ES-I3 (cell line): ENCODE measurements around the gene CLBA1.

Experiments
- H3K36me3 ChIP-seq: 2 replicates; pipeline ENCODE4 v1.6.1; 2013; ENCODE audit warnings: mild to moderate bottlenecking, low read length, control low read depth, moderate library complexity; ENCODE audit not compliant: insufficient read depth
- H3K4me1 ChIP-seq: 2 replicates; pipeline ENCODE4 v1.6.1; 2013; ENCODE audit warnings: mild to moderate bottlenecking, control low read depth, low read length; ENCODE audit not compliant: insufficient read depth
- H3K9ac ChIP-seq: 2 replicates; pipeline ENCODE4 v1.6.1; 2013; ENCODE audit warnings: low read depth, mild to moderate bottlenecking, low read length, moderate library complexity
- H3K9me3 ChIP-seq: 2 replicates; pipeline ENCODE4 v1.6.1; 2013; ENCODE audit warnings: mild to moderate bottlenecking, low read length, moderate library complexity; ENCODE audit not compliant: control insufficient read depth, insufficient read depth

CLBA1 gene

GRCh38 chr14:104970231-104971068 lies 15.1 kb upstream of the CLBA1 start:
- H3K36me3 ChIP-seq, result no peaks in the 10 kb centered on the region
- peaks cover 54% of the 10 kb centered on the region; the same call in 1 of the 2 replicates for H3K4me1 ChIP-seq
- H3K9me3 ChIP-seq, result no peaks in the 10 kb centered on the region
- H3K9ac ChIP-seq, result peak overlapping the region; percentile 32; the same call in 1 of the 2 replicates

GRCh38 chr14:104971447-104972240 lies 13.9 kb upstream of the CLBA1 start:
- Histone ChIP-seq H3K4me1 (peaks cover 58% of the 10 kb centered on the region; the same call in 1 of the 2 replicates), H3K9ac (no peak overlapping the region), H3K36me3 (no peaks in the 10 kb centered on the region), H3K9me3 (no peaks in the 10 kb centered on the region)

GRCh38 chr14:104972301-104973134 lies 13.1 kb upstream of the CLBA1 start:
- peaks cover 55% of the 10 kb centered on the region; the same call in 1 of the 2 replicates for H3K4me1 ChIP-seq
- no peaks in the 10 kb centered on the region for H3K36me3 ChIP-seq
- H3K9me3 ChIP-seq, result no peaks in the 10 kb centered on the region
- H3K9ac ChIP-seq, result no peak overlapping the region

- Histone ChIP-seq H3K9me3 (no peaks in the 10 kb centered on the region), H3K4me1 (peaks cover 55% of the 10 kb centered on the region; the same call in 1 of the 2 replicates), H3K36me3 (no peaks in the 10 kb centered on the region), H3K9ac (no peak overlapping the region)
Measured at GRCh38 chr14:104973135-104973384, 12.5 kb upstream of the CLBA1 start.

GRCh38 chr14:104973385-104974145 lies 12.0 kb upstream of the CLBA1 start:
- Histone ChIP-seq H3K9ac (no peak overlapping the region), H3K4me1 (peaks cover 51% of the 10 kb centered on the region; the same call in 1 of the 2 replicates), H3K9me3 (no peaks in the 10 kb centered on the region), H3K36me3 (no peaks in the 10 kb centered on the region)

GRCh38 chr14:104974146-104974541 lies 11.4 kb upstream of the CLBA1 start:
- Histone ChIP-seq H3K36me3 (no peaks in the 10 kb centered on the region), H3K9ac (no peak overlapping the region), H3K9me3 (no peaks in the 10 kb centered on the region), H3K4me1 (peaks cover 50% of the 10 kb centered on the region; the same call in 1 of the 2 replicates)

- H3K9me3 ChIP-seq, result no peaks in the 10 kb centered on the region
- no peak overlapping the region for H3K9ac ChIP-seq
- H3K36me3 ChIP-seq, result no peaks in the 10 kb centered on the region
- H3K4me1 ChIP-seq, result peaks cover 47% of the 10 kb centered on the region; the same call in 1 of the 2 replicates
Measured at GRCh38 chr14:104974665-104975390, 10.8 kb upstream of the CLBA1 start.

- Histone ChIP-seq H3K9me3 (no peaks in the 10 kb centered on the region), H3K4me1 (peaks cover 40% of the 10 kb centered on the region; the same call in 1 of the 2 replicates), H3K36me3 (no peaks in the 10 kb centered on the region), H3K9ac (no peak overlapping the region)
Measured at GRCh38 chr14:104975481-104976197, 9.9 kb upstream of the CLBA1 start.

GRCh38 chr14:104976198-104977007 lies 9.2 kb upstream of the CLBA1 start:
- Histone ChIP-seq H3K9ac (no peak overlapping the region; the same call in 1 of the 2 replicates), H3K36me3 (no peaks in the 10 kb centered on the region), H3K9me3 (no peaks in the 10 kb centered on the region), H3K4me1 (peaks cover 34% of the 10 kb centered on the region; the same call in 1 of the 2 replicates)

- Histone ChIP-seq H3K9me3 (no peaks in the 10 kb centered on the region), H3K36me3 (no peaks in the 10 kb centered on the region), H3K9ac (peak overlapping the region; percentile 66; the same call in 1 of the 2 replicates), H3K4me1 (peaks cover 28% of the 10 kb centered on the region; the same call in 1 of the 2 replicates)
Measured at GRCh38 chr14:104977008-104977680, 8.4 kb upstream of the CLBA1 start.

- peak within 1 kb of the TSS; percentile 66; the same call in 1 of the 2 replicates for H3K9ac ChIP-seq
- H3K36me3 ChIP-seq, result no peaks in the 10 kb centered on the region
Measured at GRCh38 chr14:104977681-104978653, 7.6 kb upstream of the CLBA1 start, which contains the start of gene AHNAK2. Gene AHNAK2 (minus strand): TSS chr14:104978374. CDS start chr14:104978237, 137 bp downstream.

More at GRCh38 chr14:104977681-104978653, 7.6 kb upstream of the CLBA1 start, which contains the start of gene AHNAK2:
- peaks cover 20% of the 10 kb centered on the region; the same call in 1 of the 2 replicates for H3K4me1 ChIP-seq
- H3K9me3 ChIP-seq, result no peaks in the 10 kb centered on the region
